Ovary (tissue), 9 donors: ENCODE results near the gene LEF1. TPM values are rescaled to one million over a fixed set of nuclear protein-coding genes. Genes with fewer than 3 reads are reported as not detected.

Source experiments
- DNase-seq, 5 donors: peaks; one replicate each; pipeline ENCODE4 v3.0.0-alpha.2; 2019 to 2020
- H3K27ac ChIP-seq, 2 donors: fragments of 200-600 bp; one replicate each; pipeline versions ENCODE4 v1.5.1 to v1.8.0; 2019 to 2022
- H3K27me3 ChIP-seq: fragments of 200-600 bp; one replicate; pipeline ENCODE4 v1.8.0; 2022
- H3K36me3 ChIP-seq: fragments of 200-600 bp; sonication (generic); one replicate; pipeline ENCODE4 v1.5.1; 2019
- H3K4me1 ChIP-seq: one replicate; pipeline ENCODE4 v1.8.1; 2013; ENCODE audit warnings: mild to moderate bottlenecking, moderate library complexity; ENCODE audit not compliant: insufficient read depth
- H3K4me3 ChIP-seq: fragments of 200-600 bp; sonication (generic); one replicate; pipeline ENCODE4 v1.5.1; 2017
- H3K9me3 ChIP-seq, 2 donors: fragments of 200-600 bp in 1 of 2; sonication (generic) in 1 of 2; one replicate each; pipeline versions ENCODE4 v1.5.1 to v1.8.1; 2013 to 2019; ENCODE audit warnings: mild to moderate bottlenecking in 1 of 2, moderate library complexity in 1 of 2
- EP300 ChIP-seq: sonication (generic); formaldehyde crosslinking; IDR thresholded peaks from one replicate; pipeline ENCODE4 v1.6.1; 2017; ENCODE audit warnings: antibody characterized with exemption
- POLR2A ChIP-seq: fragments of 450-650 bp; IDR thresholded peaks from one replicate; pipeline ENCODE4 v1.6.1; 2017; ENCODE audit warnings: antibody characterized with exemption, mild to moderate bottlenecking, moderate library complexity
- WGBS, 3 donors: extraction: QIAGEN DNeasy Blood & Tissue Kit in 1 of 3; methylation state at CpG; one replicate each; pipeline versions ENCODE4 v1.1.5 to v1.1.7; 2013 to 2017; 5-methylcytosine and 5-hydroxymethylcytosine counted together
- intact Hi-C, 4 donors: fragments of 100-400 bp; cut with DNase I; formaldehyde crosslinking; loops; one replicate each; pipeline versions ENCODE4 v1.11.0 to v1.15.1; 2022 to 2023
- polyA plus RNA-seq, 2 donors: library from polyadenylated mRNA; stranded (reverse); fragments of 200-250 nt in 1 of 2; fragments of 350-450 nt in 1 of 2; fragmentation: Illumina TruSeq in 1 of 2; extraction: RNeasy Lipid Tissue Mini Kit (QIAGEN cat#74804) in 1 of 2; gene quantifications; one replicate each; pipeline ENCODE4 v1.2.3, GENCODE V29; 2013 to 2014
- total RNA-seq, 7 donors: library from RNA; depleted of rRNA in 2 of 7; stranded (reverse); fragments of >200 nt in 2 of 7; fragmentation: NEBNext Ultra II Directional in 3 of 7; extraction: Animal tissue kit (Norgen Biotek cat#: 25700) in 3 of 7; gene quantifications; one replicate each; pipeline versions ENCODE4 v1.1.0 to v1.2.4, GENCODE V29; 2016 to 2023
- TF ChIP-seq, protein P1 (sequence below), 3 donors: fragments of 450-650 bp in 2 of 3; fragments of 200-600 bp in 1 of 3; IDR thresholded peaks; one replicate each; pipeline versions ENCODE4 v1.5.1 to v1.8.0; 2016 to 2022; ENCODE audit warnings: antibody characterized with exemption in 3 of 3, mild to moderate bottlenecking in 1 of 3
- donor health status: DM: no; HTN: no; CAD: no; lungs with moderate emphysema.
- donor health status: DM: no; HTN: no; CAD: no.
- donor health status: Bipolar disorder and iron deficiency.
- donor health status: DM: yes; HTN: yes; CAD: no.
- donor health status: DM: no; HTN: no; CAD: no.
- donor health status: DM: yes; HTN: yes; CAD: no.

The LEF1 gene
- total and polyA plus RNA-seq, 9 donors = 1.8 to 30.1 (median 6.0) TPM

DNA sequence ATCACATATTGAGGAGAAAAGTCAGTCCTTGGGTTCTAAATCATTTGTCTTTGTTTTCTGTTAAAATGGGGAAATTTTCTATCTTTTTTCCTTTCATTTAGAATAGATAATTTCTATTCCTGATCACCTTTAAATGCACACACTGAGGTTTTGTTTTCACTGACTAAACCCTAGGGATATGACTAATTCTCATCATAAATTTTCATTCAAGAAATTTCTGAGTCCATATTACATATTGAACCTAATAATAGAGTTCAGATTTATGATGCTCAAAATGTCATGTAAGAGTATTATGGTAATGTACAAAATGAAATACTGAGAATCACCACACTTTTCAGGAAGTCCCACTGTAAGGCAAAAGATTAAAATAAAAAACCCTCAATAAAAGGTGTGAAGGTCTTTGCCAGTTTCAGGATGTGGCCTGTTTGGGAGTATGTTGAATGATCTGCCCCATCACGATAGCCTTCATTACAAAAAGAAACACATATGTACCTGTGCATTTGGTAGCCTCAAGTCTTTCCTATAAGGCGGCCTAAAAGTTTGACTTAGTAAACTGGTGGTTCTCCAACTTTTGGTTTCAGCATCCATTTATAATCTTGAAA is 49.4 kb downstream of the LEF1 start:
- 90 to 96% (median 93%) methylated on average over 2 of the region's 2 CpGs for WGBS, 3 donors
- intact Hi-C loops = no loop called here
- H3K27me3 ChIP-seq = no peaks in the 10 kb centered on the region
- no peaks in the 10 kb centered on the region for H3K4me1 ChIP-seq
- no peaks in the 10 kb centered on the region for H3K9me3 ChIP-seq
- DNase-seq = no peak
- H3K4me3 ChIP-seq = no peak overlapping the region
- no peaks in the 10 kb centered on the region for H3K36me3 ChIP-seq
- H3K27ac ChIP-seq = no peak overlapping the region
- TF ChIP-seq POLR2A = no peak
- TF ChIP-seq, protein P1, sequence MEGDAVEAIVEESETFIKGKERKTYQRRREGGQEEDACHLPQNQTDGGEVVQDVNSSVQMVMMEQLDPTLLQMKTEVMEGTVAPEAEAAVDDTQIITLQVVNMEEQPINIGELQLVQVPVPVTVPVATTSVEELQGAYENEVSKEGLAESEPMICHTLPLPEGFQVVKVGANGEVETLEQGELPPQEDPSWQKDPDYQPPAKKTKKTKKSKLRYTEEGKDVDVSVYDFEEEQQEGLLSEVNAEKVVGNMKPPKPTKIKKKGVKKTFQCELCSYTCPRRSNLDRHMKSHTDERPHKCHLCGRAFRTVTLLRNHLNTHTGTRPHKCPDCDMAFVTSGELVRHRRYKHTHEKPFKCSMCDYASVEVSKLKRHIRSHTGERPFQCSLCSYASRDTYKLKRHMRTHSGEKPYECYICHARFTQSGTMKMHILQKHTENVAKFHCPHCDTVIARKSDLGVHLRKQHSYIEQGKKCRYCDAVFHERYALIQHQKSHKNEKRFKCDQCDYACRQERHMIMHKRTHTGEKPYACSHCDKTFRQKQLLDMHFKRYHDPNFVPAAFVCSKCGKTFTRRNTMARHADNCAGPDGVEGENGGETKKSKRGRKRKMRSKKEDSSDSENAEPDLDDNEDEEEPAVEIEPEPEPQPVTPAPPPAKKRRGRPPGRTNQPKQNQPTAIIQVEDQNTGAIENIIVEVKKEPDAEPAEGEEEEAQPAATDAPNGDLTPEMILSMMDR (IDR thresholded peaks at IDR 0.05) = no peak
- no peak for TF ChIP-seq EP300

DNA sequence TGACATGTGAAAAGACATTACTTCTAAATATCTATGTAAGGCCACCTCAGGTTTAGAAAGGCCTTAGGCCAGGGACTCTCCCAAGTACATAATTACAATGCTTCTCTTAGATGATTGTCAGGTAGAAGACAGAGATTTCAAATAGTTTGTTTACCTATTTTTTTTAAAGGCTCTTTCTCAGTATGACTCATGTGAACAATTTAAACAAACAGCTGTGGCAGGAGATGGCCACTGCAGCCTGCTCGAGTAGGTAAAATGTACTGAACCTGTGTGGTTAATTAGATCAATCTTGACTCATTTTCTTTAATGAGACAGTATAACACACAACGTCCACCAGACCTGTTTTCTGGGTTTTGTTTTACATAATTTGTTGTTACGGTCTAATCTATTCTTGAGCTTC is 50.2 kb downstream of the LEF1 start:
- 51 to 65% (median 62%) methylated on average over 3 of the region's 3 CpGs for WGBS, 3 donors
- TF ChIP-seq POLR2A (no peak), EP300 (no peak)
- TF ChIP-seq, protein P1 (IDR thresholded peaks at IDR 0.05) = no peak
- intact Hi-C loops = no loop called here
- H3K27me3 ChIP-seq = no peaks in the 10 kb centered on the region
- H3K36me3 ChIP-seq = no peaks in the 10 kb centered on the region
- no peak overlapping the region for H3K4me3 ChIP-seq
- no peak for DNase-seq
- H3K4me1 ChIP-seq = no peaks in the 10 kb centered on the region
- H3K27ac ChIP-seq = no peak overlapping the region
- no peaks in the 10 kb centered on the region for H3K9me3 ChIP-seq

DNA sequence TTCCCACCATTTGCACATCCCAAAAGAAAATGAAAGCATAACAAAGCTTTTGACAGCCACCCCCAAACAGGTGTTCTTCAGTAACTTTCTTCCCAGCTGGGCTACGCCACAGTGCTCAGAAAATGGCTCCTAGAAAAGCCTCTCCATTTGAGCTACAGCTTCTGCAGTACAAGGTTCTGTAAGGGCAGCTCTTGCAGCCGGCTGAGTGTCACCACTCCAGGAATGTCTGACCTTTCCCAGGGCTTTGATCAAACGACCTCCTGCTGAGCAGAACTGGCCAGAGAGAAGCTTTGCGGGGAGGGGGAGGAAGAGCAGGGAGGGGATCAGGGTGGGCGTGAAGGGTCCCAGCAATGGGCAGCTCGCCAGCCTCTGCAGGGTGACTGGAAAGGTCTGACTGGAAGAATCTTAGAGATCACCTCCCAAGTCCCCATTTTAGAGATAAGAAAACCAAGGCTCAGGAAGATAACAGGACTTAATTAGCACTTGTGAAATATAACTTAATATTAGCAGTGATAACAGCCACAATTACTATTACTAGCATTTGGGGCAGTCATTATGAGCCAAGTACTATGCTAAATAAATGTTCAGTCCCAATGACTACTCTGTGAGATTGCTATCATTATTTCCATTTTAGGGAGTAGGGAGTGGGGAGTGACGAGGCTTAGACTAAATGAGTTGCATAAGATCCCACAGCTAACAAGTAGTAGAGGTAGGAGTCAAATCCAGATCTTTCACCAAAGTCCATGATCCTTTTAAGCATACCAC is 51.1 kb downstream of the LEF1 start:
- Histone ChIP-seq H3K4me3 (no peak overlapping the region), H3K27ac (no peak overlapping the region), H3K9me3 (no peaks in the 10 kb centered on the region), H3K36me3 (no peaks in the 10 kb centered on the region), H3K27me3 (no peaks in the 10 kb centered on the region), H3K4me1 (no peaks in the 10 kb centered on the region)
- no peak for TF ChIP-seq POLR2A
- TF ChIP-seq, protein P1 (IDR thresholded peaks at IDR 0.05) = no peak
- TF ChIP-seq EP300 = no peak
- WGBS, 3 donors = 53 to 59% (median 53%) methylated on average over 7 of the region's 7 CpGs
- intact Hi-C loops = no loop called here
- no peak for DNase-seq

DNA sequence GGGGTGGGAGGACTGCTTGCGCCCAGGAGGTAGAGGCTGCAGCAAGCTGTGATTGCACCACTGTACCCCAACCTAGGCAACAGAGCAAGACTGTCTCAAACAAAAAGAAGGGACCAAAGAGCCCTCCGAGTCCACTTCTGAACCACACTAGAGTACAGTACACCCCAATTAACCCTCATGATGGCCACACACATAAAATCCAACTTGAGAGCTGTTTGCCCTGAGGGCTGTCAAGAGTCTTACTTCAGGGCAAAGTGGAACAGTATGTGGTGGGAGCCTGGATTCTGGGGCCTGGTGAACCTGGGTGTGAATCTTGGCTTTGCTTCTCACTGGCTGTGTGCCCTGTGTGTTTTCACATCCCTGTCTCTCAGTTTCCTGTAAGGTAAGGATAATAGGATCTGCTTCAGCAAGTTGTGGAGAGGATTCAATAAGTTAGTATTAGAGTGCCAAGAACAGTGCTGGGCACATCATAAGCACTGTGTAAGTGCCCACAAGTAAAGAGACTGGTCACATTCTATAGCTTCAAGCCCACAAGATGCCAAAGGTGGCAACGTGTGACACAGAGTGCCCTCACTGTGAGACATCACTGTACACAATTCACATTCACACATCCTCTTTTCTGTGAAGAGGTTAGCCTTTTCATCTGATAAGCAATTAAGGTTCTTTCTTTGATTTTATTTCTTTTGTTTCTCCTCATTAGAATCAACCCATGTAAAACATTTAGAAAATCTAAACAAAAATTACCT is 52.1 kb downstream of the LEF1 start:
- Histone ChIP-seq H3K27ac (no peak overlapping the region), H3K36me3 (no peaks in the 10 kb centered on the region), H3K27me3 (no peaks in the 10 kb centered on the region), H3K9me3 (no peaks in the 10 kb centered on the region), H3K4me1 (no peaks in the 10 kb centered on the region), H3K4me3 (no peak overlapping the region)
- DNase-seq = no peak
- TF ChIP-seq EP300 (no peak), POLR2A (no peak)
- TF ChIP-seq, protein P1 (IDR thresholded peaks at IDR 0.05) = no peak
- WGBS, 3 donors = 85 to 96% (median 88%) methylated on average over 3 of the region's 3 CpGs
- intact Hi-C loops = no loop called here
